Muscle of arm (tissue), 12 donors: ENCODE data around the gene PAK1. TPM values are rescaled to one million over a fixed set of nuclear protein-coding genes. Genes with fewer than 3 reads are reported as not detected.

ENCODE experiments used
- DNase-seq: peaks from one replicate; pipeline ENCODE4 v3.0.0-alpha.2; 2013
- polyA plus RNA-seq, 12 donors: library from polyadenylated mRNA; unstranded; fragments of 120-200 nt; gene quantifications; one replicate each; pipeline ENCODE4 v1.2.1, GENCODE V29; 2013; ENCODE audit not compliant: insufficient read length in 12 of 12

Gene PAK1
- polyA plus RNA-seq, 12 donors = 65.3 to 136 (median 106) TPM; not detected in 1

DNA sequence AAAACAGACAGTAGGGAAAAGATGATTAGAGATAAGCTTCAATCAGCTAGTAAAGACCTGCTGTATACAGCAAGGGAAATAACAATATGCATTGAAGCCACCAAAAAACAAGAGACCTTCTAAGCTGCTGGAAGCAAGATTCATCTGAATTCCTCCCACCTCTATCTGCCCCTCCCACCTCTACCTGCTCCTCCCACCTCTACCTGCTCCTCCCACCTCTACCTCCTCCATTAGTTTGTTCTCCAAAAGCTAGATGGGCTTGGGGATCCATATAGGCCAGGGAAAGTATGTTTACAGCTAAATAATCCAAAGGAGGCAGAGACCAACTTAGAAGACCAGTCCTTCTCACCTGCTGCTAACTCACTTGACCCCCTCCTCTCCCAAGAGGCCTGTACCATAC is 33.2 kb downstream of the PAK1 start:
- DNase-seq = no peak

DNA sequence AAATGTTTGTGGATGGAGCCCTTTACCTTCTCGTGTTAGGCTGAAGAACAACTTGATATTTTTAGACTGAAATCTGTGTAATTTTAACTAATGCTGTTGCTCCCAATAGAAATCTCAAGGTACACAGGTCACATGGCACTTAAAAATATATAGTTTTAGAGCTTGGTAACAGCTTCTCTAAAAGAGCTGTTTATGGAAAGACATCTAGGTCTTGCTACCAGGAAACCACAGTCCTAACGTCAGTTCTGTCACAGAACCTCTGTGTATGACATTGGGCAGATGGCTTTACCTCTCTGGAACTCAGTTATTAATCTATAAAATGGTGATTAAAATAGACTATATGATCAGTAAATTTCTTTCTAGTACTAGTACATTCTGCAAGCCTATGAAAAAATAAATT is 35.4 kb downstream of the PAK1 start:
- no peak for DNase-seq

DNA sequence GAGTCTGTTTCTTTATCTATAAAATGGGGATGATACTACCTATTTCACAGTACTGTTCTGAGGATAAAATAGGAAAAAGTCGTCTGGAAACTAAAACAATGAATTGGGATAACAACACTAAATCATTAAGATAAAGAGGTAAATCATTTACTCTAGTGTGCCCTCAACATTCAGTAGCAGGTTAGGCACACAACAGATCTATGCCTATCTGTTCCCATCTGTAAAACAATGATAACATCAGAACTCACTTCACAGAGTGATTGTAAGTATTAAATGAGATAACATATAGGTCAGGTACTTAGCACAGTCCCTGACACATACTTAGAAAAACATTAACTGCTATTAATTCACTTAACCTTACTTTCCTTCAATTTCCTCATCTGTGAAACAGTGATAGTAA is 36.9 kb downstream of the PAK1 start:
- no peak for DNase-seq

DNA sequence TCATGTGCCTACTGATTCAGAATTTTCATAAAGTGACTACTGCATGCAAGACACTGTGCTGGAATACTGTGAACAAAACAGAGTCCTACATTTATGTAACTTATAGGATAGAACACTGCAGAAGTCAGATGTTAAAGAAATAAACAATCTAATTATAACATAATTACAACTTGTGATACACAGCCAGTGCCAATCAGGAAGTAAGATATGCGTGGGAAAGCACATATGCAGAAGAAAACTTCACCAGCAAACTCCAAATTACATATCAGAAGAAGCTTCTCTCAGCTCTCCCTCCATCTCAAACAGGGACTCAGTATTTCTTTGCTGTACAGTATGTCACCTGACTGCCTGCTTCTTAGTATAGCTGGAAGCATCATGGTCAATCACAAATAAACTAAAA is 37.4 kb downstream of the PAK1 start:
- no peak for DNase-seq

DNA sequence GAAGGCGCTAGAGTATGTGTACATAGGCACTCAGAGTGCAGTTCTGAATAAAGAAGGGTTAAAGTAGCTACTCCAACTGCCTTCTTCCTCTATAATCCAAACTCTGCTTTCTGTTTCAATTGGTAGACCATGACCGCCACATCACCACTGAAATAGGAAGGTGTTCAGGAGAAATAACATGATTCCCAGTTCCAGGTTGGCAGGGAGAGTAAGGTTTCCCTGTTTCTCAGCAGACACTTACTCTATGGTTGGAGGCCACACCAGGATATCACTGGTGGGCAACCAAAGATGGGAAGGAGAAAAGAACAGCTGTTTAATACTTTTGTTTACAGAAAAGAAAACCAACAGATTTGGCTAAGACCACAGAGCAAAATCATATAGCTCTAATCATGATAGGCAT is 37.9 kb downstream of the PAK1 start:
- DNase-seq = no peak

DNA sequence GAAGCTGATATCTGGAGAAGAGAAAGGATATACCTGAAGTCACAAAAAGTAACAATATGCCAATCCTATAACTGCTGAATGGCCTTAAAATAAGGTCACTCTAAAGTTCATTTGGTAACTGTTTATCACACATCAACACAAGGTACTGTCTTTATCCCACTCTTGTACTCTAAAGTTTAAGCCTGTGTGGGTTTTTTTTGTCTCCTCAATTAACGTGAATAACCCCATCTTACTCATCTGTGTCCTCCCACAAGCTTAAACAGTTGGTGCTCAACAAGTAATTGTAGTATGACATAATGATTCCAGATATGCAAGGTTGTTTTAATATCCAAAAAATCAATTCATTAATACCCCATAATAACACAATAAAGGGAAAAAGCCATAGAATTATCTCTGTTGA is 42.1 kb downstream of the PAK1 start:
- DNase-seq = no peak

DNA sequence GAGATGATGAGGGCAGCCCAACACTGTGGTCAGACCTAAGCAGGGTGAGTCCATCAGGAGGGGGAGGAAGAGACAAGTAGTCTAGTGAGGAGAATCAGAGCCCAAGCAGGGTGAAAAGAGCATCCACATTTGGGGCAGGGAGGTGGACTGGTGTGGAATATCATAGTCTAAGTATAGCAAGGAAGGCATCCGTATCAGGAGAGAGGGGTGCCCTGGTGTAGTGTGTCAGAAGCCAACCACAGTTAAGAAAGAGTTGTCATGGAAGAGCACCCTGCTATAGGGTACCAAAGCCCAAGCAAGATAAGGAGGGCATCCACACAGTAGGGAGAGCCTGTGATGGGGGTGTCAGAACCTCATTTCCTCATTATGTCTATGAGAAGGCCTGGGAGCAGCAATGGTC is 45.3 kb downstream of the PAK1 start:
- no peak for DNase-seq

DNA sequence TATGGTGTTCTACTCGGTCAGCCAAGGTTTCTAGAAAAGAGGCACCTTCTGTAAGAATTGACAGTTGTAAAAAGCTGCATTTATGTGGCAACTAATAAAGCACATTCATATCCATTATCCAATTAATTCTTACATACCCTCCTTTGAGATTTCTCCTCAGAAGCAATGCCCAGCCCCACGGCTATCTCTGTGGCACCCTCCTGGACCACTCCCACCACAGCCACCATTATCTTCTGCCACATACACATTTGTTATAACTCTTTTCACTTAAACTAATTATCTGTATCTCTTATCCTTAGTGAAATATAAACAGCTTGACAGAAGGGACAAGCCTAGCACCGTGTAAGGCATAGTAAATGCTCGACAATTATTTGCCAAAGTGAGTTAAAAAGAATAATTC is 48.5 kb downstream of the PAK1 start:
- DNase-seq = no peak

DNA sequence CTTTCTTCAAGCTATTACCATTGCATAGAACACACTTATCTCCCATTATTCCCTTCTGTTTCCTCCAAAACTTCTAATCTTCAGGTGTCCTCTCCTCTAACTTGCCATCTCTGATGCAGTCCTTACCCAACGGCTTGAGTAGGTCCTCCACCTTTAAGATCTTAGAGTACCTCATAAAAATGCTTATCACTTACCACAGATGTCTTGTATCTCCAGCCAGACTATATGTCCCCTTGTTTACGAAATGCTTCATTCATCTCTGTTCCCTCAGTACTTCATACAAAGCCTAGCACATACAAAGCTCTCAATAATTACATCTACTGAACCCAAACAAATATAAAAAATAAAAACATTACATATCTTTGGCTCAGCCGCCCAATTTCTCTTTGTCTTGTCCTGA is 49.2 kb downstream of the PAK1 start:
- no peak for DNase-seq

DNA sequence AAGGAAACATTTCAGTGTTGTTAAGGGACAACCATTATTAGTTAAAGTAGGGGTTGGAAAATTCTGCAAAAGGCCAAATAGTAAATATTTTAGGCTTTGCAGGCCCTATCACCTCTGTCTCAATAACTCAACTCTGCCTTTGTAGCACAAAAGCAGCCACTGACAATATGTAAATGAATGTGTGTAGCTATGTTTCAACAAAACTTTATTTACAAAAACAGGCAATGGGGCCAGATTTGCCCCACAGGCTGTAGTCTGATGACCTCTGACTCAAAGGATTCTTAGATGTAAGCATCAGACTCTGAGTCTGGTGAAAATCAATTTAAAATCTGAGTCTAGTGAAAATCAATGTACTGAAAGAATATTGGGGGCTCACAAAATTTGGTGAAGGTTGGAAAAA is 50.3 kb downstream of the PAK1 start:
- DNase-seq = no peak

DNA sequence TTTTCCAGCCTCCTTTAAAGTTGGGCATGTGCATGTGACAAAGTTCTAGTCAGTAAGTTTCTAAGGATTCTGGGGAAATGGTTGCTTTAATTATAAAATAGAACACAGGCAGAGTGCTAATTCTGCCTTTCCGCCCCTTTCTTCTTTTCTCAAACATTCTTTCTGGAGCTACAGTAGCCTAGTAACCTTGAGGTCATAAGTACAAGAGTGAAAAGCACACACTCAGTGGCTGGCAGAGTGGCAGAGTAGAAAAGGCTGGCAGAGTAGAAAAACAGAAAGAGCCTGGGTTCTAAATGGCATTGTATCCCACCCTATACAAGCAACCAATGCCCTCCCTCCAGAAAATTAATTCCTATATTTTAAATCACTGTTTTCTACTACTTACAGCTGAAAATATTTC is 51.2 kb downstream of the PAK1 start:
- no peak for DNase-seq

DNA sequence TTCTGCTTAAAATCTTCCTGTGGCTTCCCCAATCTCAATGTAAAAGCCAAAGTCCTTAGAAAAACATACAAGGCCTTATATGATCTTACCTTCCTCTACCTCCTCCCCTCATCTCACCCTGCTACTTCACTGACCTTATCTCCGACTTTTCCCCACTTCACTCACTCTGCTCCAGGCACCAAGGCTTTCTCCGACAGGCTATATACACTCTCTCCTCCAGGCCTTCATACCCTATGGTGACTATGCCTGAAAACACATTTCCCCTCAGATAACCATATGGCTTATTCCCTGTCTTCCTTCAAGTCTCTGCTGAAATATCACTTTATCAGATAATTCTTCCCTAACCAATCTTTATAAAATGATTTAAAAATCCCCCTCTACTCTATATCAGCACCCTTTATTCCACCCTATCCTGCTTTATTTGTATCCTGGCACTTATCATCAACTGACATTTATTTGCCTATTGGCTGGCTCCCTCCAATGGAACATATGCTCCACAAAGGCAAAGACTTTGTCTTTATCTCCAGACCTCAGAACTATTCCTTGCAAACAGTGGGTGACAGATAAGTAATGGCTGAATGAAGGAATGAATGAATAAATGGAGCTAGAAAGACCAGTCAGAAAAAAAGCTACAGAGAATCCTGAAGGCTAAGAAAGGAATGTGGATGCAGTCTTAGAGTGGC is 52.7 kb downstream of the PAK1 start:
- no peak for DNase-seq

DNA sequence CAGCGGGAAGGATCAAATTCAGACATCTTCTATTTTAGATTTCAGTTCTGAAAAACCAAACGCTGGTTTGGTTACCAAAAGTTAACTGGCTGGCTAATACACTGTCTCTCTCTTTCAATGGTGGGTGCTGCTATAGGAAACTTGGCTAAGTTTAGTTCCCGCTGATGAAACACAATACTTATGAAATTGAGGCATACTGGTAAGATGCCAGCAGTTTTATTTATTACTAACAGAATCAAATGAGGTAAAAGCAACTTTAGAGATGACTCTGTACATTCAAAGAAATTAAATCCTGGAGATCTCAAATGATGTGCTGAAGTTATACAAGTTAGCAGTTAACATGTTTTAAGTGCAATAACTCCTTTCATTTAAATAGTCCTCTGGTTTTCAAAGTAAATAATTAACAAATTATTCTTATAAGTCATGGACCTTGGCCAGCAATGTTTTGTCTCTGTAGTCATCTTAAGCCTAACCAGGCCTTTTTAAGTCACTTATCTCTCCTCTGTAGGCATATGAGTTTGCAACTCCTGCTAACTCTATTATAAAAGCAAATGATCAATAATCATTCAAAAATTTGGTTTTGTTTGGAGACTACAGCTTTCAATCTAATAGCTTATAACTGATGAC is 54.8 kb downstream of the PAK1 start:
- no peak for DNase-seq

DNA sequence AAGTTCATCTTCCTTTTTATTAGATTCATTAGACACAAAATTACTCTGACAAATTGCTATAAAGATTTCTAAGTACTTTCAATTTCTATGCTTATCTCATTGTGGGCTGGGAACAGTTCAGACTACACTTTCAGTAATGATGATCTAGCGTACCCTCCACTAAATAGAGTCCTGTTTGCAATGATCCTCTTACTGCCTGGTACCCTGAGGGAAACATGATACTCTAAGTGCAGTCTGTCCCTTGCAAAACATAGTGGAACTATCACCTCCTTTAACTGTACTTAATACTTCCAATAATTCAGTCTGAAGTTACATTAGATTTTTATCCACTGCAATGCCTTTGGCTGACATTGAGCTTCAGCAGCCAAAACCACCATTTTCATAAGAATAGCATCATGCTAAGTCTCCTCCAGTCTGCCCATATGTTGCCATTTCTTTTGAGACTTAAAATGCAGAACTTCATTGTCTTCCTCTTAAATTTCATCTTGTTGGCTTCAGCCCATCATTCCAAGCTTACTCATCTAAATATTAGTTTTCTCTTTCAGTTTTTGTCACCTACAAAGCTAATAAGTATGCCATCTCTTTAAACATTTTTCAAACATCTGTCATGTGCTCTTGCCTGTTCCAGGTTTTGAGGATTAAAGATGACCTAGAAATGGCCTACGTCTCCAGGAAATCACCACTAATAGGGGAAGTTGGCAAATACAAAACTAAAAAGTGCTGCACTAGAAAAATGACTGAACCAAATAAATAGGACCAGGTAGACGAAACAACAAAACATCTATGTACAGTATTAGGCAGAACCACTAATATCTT is 55.5 kb downstream of the PAK1 start:
- no peak for DNase-seq

DNA sequence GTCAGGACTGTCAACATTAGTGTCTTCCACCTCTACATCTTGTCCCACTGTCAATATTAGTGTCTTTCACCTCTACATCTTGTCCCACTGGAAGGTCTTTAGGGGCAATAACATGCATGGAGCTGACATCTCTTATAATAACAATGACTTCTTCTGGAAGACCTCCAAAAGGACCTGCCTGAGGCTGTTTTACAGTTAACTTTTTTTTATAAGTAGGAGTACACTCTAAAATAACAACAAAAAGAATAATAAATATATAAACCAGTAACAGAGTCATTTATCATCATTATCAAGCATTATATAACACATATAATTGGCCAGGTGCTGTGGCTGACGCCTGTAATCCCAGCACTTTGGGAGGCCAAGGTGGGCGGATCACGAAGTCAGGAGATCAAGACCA is 57.5 kb downstream of the PAK1 start:
- no peak for DNase-seq

DNA sequence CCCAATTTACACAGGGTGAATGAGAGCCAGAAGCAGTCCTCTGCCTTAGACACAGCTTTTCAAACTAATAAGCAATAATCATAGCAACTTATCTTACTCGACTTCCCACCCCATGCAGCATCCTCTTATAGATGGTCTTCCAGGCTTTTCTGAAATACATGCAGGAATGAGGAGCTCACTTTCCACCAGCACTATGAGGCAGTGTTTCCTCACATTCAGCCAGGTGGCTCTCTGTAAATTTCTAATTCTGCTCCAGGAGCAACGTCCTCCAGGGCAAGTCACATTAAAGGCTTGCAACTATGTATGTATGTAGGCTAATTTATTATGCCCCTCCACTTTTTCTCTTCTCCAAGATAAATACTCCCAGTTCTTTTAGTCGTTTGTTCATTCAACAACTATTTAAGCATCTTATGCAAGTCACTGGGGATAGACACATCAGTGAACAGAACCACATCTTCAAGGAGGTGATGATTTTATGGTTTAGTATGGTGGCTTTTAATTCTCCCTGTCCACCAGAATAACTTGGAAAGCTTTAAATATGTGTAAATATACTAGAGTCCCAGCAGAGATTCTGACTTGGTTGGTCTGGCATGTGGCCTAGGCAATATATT is 59.9 kb downstream of the PAK1 start:
- DNase-seq = no peak

DNA sequence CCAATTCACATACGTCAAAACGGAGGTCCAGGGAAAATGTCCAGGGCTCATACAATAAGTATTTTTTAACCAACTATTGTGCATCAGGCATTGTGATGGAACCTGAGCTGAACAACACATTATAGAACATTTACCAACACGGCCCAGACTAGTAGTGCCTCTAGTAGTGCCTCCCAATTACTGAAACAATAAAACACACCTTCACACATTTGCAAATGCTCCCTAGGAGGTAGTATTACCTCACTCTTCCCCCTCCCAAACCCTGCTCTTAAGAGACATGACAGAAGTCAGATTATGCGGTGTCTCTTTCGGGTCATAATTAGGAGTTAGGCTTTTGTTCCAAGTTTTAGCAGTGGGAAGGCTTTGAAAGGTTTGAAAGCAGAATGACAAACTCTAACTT is 61.1 kb downstream of the PAK1 start:
- no peak for DNase-seq

DNA sequence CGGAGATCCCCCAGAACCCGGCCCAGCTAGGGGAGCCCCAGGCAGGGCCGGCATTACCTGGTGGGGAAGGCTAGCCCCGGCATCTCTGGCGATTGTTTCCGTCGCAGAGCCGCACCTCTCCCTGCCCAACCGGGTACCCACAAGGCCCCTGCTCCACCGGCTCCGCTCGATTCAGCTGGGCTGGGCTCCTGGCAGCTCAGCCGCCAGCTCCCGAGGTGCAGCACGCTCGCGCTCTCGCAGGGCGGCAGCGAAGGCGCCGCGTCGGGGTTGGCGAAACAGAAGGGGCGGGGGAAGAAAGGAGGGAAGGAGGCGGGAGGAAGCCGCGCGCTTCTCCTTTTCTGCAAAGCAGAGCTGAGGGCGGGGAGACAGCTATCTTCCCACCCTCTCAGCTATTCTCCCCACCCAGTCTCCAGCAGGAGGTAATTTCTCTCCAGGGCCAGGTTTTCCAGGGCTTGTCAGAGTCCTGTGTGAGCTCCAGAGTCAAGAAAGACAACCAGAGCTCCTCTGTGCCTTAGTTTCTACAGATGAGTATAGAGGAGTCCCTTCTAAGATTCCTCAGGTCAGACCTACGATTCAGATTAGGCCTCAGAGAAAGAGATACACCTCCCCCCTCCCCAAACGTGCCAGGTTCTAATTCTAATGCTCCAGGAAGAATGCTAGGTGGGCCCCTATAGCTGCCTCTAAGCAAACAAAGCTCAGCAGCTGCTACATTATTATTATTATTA is 62.0 kb downstream of the PAK1 start:
- DNase-seq = peak; percentile 91

DNA sequence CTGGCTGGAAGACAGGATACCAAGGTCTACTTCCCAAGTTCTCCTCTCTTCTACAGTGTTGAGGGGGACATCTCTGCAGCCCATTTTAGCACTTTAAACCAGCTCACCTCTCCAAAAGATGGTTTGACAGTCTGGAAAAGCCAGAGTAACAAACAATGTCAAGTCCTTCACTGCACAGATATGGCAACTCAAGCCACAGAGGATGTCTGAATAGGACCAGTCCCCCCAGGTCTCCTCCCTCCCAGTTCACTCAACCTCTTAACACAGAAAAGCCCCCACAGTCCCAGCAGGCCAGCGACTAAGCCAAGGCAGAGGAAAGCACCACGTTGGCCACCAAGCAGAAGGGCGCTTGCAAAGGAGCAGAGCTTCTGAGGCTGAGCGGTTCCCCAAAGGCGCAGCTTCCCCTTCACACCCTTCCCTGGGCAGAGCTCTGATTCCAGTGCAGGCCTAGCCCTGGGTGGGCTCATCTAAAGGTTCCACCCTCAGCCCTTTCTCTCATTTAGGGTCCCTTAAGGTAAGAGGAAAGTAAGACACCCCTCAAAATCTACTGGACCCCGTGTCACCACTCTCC is 62.7 kb downstream of the PAK1 start:
- peak; percentile 42 for DNase-seq

DNA sequence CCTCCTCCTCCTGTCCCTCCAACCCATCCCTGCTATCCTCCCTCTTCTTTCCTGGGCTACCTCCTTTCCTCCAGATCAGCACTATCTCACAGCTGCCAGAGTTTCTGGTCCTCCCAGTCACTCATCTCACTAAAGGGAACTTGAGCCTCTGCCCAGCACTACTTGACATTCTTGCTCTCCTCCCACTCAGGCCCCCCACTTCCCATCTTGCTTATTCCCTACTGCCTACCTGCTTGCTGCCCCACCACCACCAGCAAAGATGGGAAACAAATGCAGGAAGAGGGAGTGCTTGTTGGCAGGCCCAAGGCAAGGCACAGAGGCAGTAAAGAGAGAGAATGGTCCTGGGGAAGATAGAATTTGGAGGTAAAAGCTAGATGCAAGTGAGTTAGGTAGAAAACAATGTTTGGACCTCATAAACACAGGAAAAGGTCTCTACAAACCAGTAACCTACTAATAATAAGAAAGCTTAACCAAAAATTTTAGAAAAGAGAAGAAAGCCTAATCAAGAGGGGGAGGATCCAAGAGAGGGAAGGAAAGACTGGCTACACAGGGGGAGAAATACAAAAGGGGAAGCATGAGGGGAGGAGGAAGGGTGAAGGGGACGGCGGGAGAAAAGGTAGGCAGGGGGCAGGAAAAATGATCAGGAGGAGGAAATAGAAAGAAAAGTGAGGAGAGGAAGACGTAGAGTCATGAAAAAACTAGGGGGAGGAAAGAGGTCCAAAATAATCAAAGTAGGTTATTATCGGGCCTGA is 63.6 kb downstream of the PAK1 start:
- DNase-seq = no peak

DNA sequence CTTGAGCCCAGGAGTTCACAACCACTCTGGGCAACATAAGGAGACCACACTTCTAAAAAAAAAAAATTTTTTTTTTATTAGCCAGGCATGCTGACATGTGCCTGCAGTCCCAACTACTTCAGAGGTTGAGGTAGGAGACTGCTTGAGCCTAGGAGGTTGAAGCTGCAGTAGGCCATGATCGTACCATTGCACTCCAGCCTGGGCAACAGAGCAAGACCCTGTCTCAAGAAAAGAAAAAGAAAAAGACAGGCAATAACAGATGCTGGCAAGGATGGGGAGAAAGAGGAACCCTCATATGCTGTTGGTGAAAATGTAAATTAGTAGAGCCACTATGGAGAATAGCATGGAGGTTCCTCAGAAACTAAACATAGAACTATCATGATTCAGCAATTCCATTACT is 64.8 kb downstream of the PAK1 start:
- no peak for DNase-seq
